ENCODE data around the gene ZNF239. TPM values are rescaled to one million over a fixed set of nuclear protein-coding genes. Genes with fewer than 3 reads are reported as not detected.

The ZNF239 gene
- 2.1 TPM for total RNA-seq
- long read RNA-seq, partial matches to known transcripts = 0 of 2 reads
- long read RNA-seq, other reads (novel, unspliced or antisense) = 1 of 2 reads

DNA sequence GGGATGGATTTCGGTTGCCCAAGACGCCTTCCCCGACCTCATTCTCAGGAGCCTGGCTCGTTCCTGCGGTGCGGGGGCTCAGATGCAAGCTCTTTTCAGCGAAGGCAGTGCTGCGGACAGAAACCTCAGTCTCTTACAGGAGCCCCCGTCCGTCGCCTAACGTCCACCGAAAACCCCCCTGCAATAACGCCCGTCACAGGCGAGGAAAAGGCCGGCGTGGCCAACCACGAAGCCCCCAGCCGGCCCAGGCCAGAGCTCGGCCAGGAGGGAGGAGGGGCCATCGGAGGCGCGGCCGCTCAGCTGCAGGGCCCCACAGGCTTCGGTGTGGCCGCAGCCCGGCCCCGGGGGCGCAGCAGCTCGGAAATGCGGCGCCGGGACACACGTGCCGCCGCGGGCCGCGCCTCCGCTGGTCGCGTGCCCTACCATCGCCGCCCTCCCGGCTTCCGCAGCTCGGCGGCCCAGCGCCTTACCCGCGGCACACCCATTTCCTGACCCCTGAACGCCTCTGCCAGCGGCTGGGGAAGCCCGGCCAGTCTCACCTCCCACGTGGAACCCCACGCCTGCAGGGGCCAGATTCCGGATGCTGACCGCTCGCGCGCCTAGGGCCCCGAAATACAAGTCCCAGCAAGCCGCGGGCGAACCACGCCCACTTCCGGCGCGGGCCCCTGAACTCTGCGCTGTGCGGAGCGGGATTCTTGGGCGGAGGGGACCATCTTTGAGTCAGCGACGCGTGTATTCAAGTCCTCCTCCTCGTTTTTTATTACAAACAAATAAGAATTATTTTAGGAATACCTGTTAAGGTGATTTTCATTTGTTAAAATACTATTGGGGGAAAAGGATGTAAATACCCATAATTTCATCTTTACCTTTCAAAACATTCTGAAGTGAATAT is at the start of gene ZNF239:
Gene ZNF239, minus strand, starts transcription at position 616 of the 892 bp plus-strand sequence. CDS start 16,537 bp downstream, outside the sequence.
- Histone ChIP-seq H3K27ac (peak within 1 kb of the TSS; percentile 75), H3K36me3 (no peaks in the 10 kb centered on the region), H3K4me3 (peak within 1 kb of the TSS; percentile 64), H3K9me3 (no peaks in the 10 kb centered on the region), H3K4me1 (peaks cover 7% of the 10 kb centered on the region), H3K27me3 (ENCODE audit: low read depth) (no peaks in the 10 kb centered on the region)
- intact Hi-C loops (cut with DNase I) = no loop called here
- TF ChIP-seq, protein P1, sequence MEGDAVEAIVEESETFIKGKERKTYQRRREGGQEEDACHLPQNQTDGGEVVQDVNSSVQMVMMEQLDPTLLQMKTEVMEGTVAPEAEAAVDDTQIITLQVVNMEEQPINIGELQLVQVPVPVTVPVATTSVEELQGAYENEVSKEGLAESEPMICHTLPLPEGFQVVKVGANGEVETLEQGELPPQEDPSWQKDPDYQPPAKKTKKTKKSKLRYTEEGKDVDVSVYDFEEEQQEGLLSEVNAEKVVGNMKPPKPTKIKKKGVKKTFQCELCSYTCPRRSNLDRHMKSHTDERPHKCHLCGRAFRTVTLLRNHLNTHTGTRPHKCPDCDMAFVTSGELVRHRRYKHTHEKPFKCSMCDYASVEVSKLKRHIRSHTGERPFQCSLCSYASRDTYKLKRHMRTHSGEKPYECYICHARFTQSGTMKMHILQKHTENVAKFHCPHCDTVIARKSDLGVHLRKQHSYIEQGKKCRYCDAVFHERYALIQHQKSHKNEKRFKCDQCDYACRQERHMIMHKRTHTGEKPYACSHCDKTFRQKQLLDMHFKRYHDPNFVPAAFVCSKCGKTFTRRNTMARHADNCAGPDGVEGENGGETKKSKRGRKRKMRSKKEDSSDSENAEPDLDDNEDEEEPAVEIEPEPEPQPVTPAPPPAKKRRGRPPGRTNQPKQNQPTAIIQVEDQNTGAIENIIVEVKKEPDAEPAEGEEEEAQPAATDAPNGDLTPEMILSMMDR (IDR thresholded peaks at IDR 0.05) = no peak
- DNase-seq = peak; percentile 95
- peak; percentile 98 to 99 for ATAC-seq

DNA sequence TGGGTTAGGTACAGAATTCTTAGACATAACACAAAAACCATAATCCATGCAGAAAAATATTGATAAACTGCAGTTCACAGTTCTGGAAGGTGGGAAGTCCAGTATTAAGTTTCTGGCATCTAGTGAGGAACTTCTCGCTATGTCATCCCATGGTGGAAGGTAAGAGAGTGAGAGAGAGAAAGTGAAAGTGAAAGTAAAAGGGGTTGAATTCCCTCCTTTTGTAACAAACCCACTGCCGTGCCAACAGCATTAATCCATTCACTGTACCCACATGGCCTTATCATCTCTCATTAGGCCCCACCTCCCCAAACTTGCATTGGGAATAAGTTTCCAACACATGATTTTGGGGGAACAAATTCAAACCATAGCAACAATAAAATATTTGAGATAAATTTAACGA is 48.9 kb upstream of the ZNF239 start:
- intact Hi-C loops (cut with DNase I) = no loop called here
- DNase-seq (no peak), ATAC-seq (no peak)
- TF ChIP-seq, protein P1 (IDR thresholded peaks at IDR 0.05) = no peak
- Histone ChIP-seq H3K27ac (no peak overlapping the region), H3K9me3 (peaks cover 9% of the 10 kb centered on the region), H3K4me3 (peak overlapping the region; percentile 38), H3K36me3 (no peaks in the 10 kb centered on the region), H3K27me3 (ENCODE audit: low read depth) (no peaks in the 10 kb centered on the region), H3K4me1 (no peaks in the 10 kb centered on the region)

DNA sequence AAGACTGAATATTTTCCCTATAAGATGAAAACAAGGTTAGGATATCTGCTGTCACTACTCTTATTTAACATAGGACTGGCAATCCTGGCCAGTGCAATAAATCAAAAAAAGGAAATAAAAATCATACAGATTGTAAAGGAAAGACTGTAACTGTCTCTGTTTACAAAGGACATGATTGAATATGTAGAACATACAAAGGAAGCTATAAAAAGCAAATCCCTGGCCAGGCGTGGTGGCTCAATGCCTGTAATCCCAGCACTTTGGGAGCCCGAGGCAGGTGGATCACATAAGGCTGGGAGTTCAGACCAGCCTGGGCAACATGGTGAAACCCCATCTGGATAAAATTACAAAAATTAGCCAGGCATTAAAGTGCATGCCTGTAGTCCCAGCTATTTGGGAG is 47.6 kb upstream of the ZNF239 start:
- TF ChIP-seq, protein P1 (IDR thresholded peaks at IDR 0.05) = no peak
- DNase-seq (no peak), ATAC-seq (no peak)
- H3K9me3 ChIP-seq = peaks cover 19% of the 10 kb centered on the region
- H3K36me3 ChIP-seq = no peaks in the 10 kb centered on the region
- no peaks in the 10 kb centered on the region for H3K4me1 ChIP-seq
- no peaks in the 10 kb centered on the region for H3K27me3 ChIP-seq (ENCODE audit: low read depth)
- no peak overlapping the region for H3K27ac ChIP-seq
- H3K4me3 ChIP-seq = no peak overlapping the region
- intact Hi-C loops (cut with DNase I) = no loop called here

DNA sequence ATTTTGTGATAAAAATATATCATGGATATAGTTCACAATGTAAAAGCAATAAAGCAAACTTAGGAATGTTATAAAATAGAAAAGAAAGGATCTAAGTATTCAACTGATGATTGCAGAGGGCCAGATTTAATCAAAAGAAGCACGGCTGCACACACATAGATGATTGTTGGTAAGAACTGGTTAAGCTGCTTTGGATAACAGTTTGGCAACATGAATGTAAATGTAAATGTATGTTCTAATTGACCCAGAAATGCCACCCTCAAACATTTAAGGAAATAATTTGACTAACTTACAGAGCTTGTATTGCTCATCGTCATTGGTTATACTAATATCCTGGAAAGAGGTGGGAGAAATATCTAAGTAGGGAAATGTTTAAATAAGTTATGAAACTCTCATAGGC is 45.0 kb upstream of the ZNF239 start:
- Histone ChIP-seq H3K36me3 (peaks cover 9% of the 10 kb centered on the region), H3K4me3 (no peak overlapping the region), H3K27me3 (ENCODE audit: low read depth) (no peaks in the 10 kb centered on the region), H3K9me3 (peaks cover 37% of the 10 kb centered on the region), H3K27ac (no peak overlapping the region), H3K4me1 (no peaks in the 10 kb centered on the region)
- TF ChIP-seq, protein P1 (IDR thresholded peaks at IDR 0.05) = no peak
- no peak for DNase-seq
- no peak for ATAC-seq
- intact Hi-C loops (cut with DNase I) = no loop called here

DNA sequence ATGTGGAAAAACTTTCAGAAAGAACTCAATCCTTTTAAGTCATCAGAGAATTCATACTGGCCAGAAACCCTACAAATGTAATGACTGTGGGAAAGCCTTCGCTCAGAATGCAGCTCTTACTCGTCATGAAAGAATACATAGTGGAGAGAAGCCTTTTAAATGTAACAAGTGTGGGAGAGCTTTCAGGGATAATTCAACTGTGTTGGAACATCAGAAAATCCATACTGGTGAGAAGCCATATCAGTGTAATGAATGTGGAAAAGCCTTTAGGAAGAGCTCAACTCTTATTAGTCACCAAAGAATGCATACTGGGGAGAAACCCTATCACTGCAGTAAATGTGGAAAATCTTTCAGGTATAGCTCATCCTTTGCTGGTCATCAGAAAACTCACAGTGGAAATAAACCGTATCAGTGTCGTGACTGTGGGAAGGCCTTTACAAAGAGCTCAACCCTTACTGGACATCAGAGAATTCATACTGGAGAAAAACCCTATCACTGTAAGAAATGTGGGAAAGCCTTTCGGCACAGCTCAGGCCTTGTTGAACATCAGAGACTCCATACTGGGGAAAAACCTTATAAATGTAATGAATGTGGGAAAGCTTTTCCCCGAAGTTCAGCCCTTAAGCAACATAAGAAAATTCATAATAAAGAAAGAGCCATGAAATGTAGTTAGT is 42.4 kb upstream of the ZNF239 start:
- H3K27ac ChIP-seq = no peak overlapping the region
- H3K36me3 ChIP-seq = peaks cover 12% of the 10 kb centered on the region
- no peak overlapping the region for H3K4me3 ChIP-seq
- intact Hi-C loops (cut with DNase I) = no loop called here
- TF ChIP-seq, protein P1 (IDR thresholded peaks at IDR 0.05) = no peak
- H3K4me1 ChIP-seq = no peaks in the 10 kb centered on the region
- DNase-seq (no peak), ATAC-seq (no peak)
- H3K27me3 ChIP-seq (ENCODE audit: low read depth) = no peaks in the 10 kb centered on the region
- H3K9me3 ChIP-seq = peaks cover 37% of the 10 kb centered on the region

All from lower lobe of right lung (tissue), 2 donors.